ENCODE results near the gene PTPN12. TPM values are rescaled to one million over a fixed set of nuclear protein-coding genes. Genes with fewer than 3 reads are reported as not detected.

PTPN12 gene
- total and polyA plus RNA-seq, 2 of the 4 experiments (the other 2 are of a cell fraction): 24.7 to 31.0 TPM

DNA sequence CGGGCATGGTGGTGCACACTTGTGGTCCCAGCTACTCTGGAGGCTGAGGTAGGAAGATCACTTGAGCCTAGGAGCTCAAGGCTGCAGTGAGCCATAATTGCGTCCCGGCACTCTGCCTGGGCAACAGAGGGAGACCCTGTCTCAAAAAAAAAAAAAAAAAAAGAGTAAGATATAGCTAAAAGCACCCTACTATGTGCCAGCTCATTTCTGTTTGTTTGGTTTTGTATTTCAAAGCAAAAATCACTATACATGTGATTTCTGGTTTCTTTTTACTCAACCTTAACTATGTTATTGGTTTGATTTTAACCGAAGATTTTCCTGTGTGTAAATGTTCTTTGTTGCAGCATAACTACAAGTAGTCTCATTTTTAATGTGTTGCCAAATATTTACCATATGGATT is 92.7 kb downstream of the PTPN12 start:
- Histone ChIP-seq H3K18ac (ENCODE audit: low read depth, low read length) (no peak overlapping the region), H3K9me3 (ENCODE audit: control insufficient read depth, insufficient read depth, low read length) (no peaks in the 10 kb centered on the region), H3K14ac (replicated peaks; ENCODE audit: low read depth, low read length) (no peak overlapping the region), H2BK20ac (ENCODE audit: low read depth, low read length) (no peak overlapping the region), H4K91ac (ENCODE audit: insufficient read depth, low read depth, low read length) (no peak overlapping the region), H3K4ac (ENCODE audit: low read depth, low read length) (no peak overlapping the region), H3K23ac (ENCODE audit: low read depth, low read length) (no peak overlapping the region), H2AFZ (replicated peaks; ENCODE audit: low read length, poor library complexity) (no peak overlapping the region), H3K27me3 (ENCODE audit: control insufficient read depth, insufficient read depth, low read length) (no peaks in the 10 kb centered on the region), H2AK5ac (ENCODE audit: low read depth, low read length) (no peak overlapping the region), H4K5ac (ENCODE audit: low read depth, low read length) (0 out of 2 replicates have a peak overlapping the region, but pooled peaks have one; percentile 35), H2BK15ac (ENCODE audit: low read depth, low read length) (no peak overlapping the region), H3K9me1 (ENCODE audit: insufficient read depth, low read length) (no peaks in the 10 kb centered on the region; the same call in none of the 2 replicates), H4K8ac (ENCODE audit: low read depth in 2 of 2, low read length in 2 of 2) (no peak overlapping the region), H3K27ac (ENCODE audit: insufficient read depth, low read length) (no peak overlapping the region), H3K36me3 (ENCODE audit: control insufficient read depth, insufficient read depth, low read length) (peaks cover 35% of the 10 kb centered on the region), H4K20me1 (ENCODE audit: insufficient read depth, low read length) (no peaks in the 10 kb centered on the region), H3K4me2 (ENCODE audit: low read depth, low read length) (no peak overlapping the region), H3K4me1 (ENCODE audit: control insufficient read depth, insufficient read depth, low read length) (peaks cover 3% of the 10 kb centered on the region; the same call in 1 of the 2 replicates), H3K79me1 (ENCODE audit: low read depth in 1 of 2, low read length in 2 of 2) (peaks cover 11 to 66% of the 10 kb centered on the region in 2 experiments), H3K9ac (ENCODE audit: low read depth, low read length) (no peak overlapping the region), H2AK9ac (replicated peaks; ENCODE audit: low read depth, low read length, poor library complexity) (no peak overlapping the region), H2BK120ac (ENCODE audit: low read depth, low read length) (no peak overlapping the region), H2BK5ac (ENCODE audit: low read depth, low read length, poor library complexity, severe bottlenecking) (no peak overlapping the region), H3K4me3 (ENCODE audit: insufficient read depth, low read depth, low read length) (no peak overlapping the region), H3K56ac (ENCODE audit: extremely low read depth, insufficient read depth, low read length) (no peak overlapping the region)
- ChIA-PET POLR2A (ENCODE audit: unreplicated experiment) (no interaction called here), CTCF (interaction anchor here (0.7 kb wide), 1 partner anchor 264 kb away, joined by 3 read pairs; no protein-coding TSS in a partner anchor)
- no CpG with 5 or more reads among the region's 4 CpGs for WGBS, 2 experiments (ENCODE audit: extremely low coverage in 2 of 2, insufficient read length in 1 of 2)
- ATAC-seq (ENCODE audit: low read depth) (no peak), DNase-seq (no peak)
- in situ Hi-C loops (cut with MboI; ENCODE audit: low sequenced_read_pairs): no loop called here
- BruUV-seq (replicated peaks): no TSS peak
- dilution Hi-C loops (cut with HindIII; ENCODE audit: low sequenced_read_pairs, unreplicated experiment): no loop called here
- intact Hi-C loops (cut with micrococcal nuclease): no loop called here
- TF ChIP-seq, protein P1, sequence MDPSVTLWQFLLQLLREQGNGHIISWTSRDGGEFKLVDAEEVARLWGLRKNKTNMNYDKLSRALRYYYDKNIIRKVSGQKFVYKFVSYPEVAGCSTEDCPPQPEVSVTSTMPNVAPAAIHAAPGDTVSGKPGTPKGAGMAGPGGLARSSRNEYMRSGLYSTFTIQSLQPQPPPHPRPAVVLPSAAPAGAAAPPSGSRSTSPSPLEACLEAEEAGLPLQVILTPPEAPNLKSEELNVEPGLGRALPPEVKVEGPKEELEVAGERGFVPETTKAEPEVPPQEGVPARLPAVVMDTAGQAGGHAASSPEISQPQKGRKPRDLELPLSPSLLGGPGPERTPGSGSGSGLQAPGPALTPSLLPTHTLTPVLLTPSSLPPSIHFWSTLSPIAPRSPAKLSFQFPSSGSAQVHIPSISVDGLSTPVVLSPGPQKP (IDR thresholded peaks at IDR 0.05; ENCODE audit: borderline replicate concordance, low read depth, low read length): no peak
- TF ChIP-seq CHD1 (IDR thresholded peaks at IDR 0.05; ENCODE audit: low read depth, low read length): no peak
- no peak for TF ChIP-seq NFE2L2 (IDR thresholded peaks at IDR 0.05; ENCODE audit: low read depth, low read length)
- TF ChIP-seq FOS (IDR thresholded peaks at IDR 0.05; ENCODE audit: low read depth, low read length): no peak
- TF ChIP-seq MAFK (IDR thresholded peaks at IDR 0.05; ENCODE audit: low read depth, low read length): no peak
- no peak for TF ChIP-seq RCOR1 (IDR thresholded peaks at IDR 0.05; ENCODE audit: insufficient replicate concordance, low read length)
- TF ChIP-seq MAZ (IDR thresholded peaks at IDR 0.05; ENCODE audit: borderline replicate concordance, low read depth, low read length): no peak

Measured in IMR-90 (cell line).